IPS-11a (cell line): Measurements from ENCODE around the gene KCNQ2.

Source experiments
- H3K4me3 ChIP-seq: one replicate; pipeline ENCODE4 v1.5.1; 2013; ENCODE audit warnings: low read depth, low read length, control low read depth

KCNQ2 gene

GRCh38 chr20:63455568-63455859, 16.9 kb downstream of the KCNQ2 start:
- H3K4me3 ChIP-seq: no peak overlapping the region

DNA sequence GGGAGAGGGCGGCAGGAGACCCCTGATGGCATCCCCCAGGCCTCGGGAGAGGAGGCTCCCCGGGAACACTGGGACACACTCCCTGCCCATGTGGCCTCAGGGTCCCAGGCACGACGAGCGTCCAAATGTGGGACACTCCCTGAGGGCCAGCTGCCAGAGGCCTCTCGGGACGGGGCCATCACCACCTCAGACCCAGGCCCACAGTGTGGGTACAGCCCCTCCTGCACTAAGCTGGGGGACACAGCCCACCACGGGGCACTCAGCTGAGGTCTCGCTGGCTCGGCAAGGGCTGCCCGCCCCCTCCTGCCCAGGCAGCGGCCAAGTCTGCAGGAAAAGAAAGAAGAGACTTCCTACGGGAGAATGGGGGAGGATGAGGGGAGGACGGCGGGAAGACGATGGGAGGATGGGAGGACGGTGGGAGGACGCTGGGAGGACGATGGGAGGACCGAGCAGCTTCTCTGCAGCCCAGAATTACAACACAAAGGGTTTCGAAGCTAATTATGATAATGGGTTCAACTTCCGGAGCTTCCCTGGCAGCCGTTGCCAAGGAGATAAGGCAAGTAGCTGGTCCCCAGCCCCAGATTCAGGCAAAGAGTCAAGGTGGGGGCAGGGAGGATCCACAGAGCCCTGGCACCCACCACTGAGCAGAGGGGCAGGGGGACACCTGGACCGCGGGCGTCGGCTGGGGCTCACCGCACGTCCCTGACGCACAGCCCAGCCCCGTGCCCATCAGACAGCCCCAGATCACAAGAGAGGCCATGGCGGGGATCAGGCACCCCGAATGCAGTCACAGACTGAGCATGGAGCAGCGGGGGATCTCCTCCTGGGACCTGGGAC, 17.5 kb downstream of the KCNQ2 start:
- H3K4me3 ChIP-seq: no peak overlapping the region

GRCh38 chr20:63452821-63453523, 19.5 kb downstream of the KCNQ2 start:
- H3K4me3 ChIP-seq: no peak overlapping the region

GRCh38 chr20:63452341-63452740, 20.1 kb downstream of the KCNQ2 start:
- no peak overlapping the region for H3K4me3 ChIP-seq

DNA sequence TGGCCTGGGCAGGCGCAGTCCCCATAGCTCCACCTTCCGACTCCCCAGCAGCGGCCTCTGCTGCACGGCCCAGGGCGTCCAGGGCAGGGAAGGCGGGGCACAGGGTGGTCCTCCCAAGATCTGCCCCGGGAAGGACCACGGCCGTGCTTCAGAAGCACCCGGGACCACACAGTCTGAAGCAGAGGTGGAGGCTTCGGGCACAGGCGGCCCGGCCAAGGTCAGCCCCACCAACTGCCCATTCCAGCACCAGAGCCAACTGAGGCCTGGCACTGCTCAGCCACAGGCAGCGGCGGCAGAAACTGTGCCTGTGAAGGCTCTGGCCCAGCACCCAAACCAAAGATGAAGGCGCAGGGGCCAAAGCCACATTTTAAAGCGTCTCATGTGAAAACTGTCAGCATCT, 20.6 kb downstream of the KCNQ2 start:
- H3K4me3 ChIP-seq: no peak overlapping the region

DNA sequence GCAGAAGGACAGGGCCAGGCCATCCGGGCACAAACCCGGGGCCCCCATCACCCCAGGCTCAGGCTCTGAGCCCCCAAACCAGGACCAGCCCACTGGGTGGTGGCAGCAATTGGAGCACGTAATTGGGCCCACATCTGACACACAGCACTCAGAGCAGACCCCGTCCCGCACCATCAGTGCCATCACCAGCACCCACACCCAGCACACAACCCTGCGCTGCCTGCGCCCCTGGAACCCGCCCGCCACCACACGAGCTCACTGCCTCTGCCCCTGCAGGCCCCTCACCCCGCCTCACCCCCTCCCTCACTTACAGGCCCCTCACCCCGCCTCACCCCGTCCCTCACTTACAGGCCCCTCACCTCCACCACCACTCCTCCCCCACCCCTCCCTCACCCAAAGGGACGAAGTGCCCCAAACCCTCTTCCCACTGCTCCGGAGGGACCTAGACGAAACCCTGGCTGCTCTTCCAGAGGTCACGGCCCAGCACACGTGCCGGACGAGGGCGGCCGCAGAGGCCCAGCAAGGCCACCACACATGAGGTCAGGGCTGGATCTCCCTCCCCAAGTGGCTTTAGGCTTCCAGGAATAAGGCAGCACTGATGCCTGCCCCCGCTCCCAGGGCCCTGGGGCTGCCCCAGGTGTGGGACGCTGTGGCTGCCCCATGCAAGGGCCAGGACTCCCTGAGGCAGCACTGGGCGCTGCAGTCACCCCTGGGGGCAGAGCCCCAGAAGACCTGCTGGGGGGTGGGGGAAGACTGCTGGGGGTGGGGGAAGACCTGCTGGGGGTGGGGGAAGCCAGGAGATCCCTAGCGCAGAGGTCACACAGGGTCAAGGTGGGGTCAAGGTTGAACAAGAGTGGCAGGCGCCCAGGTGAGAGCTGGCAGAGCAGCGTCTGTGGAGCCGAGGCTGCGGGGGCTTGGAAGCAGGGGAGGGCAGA, 22.4 kb downstream of the KCNQ2 start:
- no peak overlapping the region for H3K4me3 ChIP-seq

DNA sequence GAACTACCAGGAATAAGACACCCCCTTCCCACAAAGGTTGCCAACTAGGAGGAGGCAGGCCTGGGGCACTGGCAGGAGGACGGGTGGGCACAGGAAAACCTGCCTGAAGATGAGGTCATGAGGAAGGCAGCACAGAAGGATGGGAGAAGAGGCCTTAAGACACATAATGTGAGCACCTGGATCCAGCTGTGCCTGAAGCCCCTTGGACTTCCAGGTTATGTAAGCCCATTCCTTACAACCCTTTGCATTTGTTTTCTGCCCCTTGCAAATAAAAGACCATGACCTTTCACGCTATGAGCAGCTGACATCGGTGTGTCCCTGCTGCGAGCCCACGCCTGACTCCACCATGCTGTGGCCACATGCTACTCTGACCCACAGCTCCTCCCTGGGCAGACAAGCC, 23.4 kb downstream of the KCNQ2 start:
- no peak overlapping the region for H3K4me3 ChIP-seq

DNA sequence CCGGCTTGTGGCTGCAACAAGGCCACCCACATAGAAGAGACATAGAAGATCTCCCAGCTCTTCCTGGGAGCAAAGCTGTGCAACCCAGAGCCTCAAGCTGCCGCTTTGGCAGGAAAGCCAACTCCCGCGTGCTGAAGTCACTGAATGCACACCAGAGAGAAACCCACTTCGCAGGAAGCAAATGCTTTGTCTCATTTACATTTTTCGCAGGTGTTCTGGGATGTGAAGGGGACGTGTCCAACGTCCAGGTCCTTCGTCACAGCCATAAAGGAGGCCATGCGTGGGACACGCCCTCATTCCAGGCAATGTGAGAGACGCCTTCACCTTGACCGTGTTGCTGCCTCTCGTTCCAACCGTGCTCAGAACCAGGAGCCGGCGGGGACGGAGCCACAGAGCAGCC, 24.4 kb downstream of the KCNQ2 start:
- no peak overlapping the region for H3K4me3 ChIP-seq

- no peak overlapping the region for H3K4me3 ChIP-seq
Measured at GRCh38 chr20:63447320-63447719, 25.1 kb downstream of the KCNQ2 start.

DNA sequence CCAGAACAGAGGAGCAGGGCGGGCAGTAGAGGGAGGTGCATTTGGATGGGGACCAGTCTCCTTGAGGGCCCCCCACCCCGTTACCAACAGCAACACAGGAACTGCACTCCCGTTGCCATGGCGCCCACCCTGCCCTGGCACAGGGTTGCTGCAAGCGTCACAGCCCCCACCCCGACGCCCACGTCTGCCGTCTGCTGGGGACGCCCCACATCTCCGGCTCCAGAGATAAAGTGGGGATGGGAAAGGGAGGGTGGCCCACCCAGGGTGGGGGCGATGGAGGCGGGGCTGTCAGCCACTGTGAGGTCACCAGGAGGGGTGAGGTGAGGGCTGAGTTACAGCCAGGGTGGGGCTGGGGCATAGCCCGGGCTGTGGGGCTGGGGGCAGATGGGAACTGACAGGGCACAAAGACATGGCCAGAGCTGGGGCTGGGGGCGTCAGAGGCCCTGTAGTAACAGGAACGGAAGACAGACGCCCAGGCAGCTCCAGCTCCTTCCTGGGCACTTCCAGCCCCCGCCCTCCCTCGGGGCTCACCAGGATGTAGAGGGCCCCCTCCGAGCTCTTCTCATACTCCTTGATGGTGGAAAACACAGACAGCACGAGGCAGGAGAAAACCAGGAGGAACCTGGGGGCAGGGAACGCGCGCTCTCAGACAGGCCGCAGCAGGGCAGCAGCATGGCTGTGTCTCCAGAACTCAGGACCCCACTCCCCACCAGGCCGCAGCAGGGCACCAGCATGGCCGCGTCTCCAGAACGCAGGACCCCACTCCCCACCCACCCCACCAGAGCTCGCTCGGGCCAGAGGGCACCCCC, 26.0 kb downstream of the KCNQ2 start:
- H3K4me3 ChIP-seq: no peak overlapping the region

GRCh38 chr20:63445075-63445734, 27.2 kb downstream of the KCNQ2 start:
- H3K4me3 ChIP-seq: no peak overlapping the region

GRCh38 chr20:63444548-63444947, 27.9 kb downstream of the KCNQ2 start:
- no peak overlapping the region for H3K4me3 ChIP-seq

GRCh38 chr20:63443606-63444395, 28.7 kb downstream of the KCNQ2 start:
- no peak overlapping the region for H3K4me3 ChIP-seq

GRCh38 chr20:63442100-63442493, 30.4 kb downstream of the KCNQ2 start:
- no peak overlapping the region for H3K4me3 ChIP-seq

- no peak overlapping the region for H3K4me3 ChIP-seq
Measured at GRCh38 chr20:63441136-63442099, 31.0 kb downstream of the KCNQ2 start.

- H3K4me3 ChIP-seq: no peak overlapping the region
Measured at GRCh38 chr20:63440366-63440955, 32.0 kb downstream of the KCNQ2 start.

DNA sequence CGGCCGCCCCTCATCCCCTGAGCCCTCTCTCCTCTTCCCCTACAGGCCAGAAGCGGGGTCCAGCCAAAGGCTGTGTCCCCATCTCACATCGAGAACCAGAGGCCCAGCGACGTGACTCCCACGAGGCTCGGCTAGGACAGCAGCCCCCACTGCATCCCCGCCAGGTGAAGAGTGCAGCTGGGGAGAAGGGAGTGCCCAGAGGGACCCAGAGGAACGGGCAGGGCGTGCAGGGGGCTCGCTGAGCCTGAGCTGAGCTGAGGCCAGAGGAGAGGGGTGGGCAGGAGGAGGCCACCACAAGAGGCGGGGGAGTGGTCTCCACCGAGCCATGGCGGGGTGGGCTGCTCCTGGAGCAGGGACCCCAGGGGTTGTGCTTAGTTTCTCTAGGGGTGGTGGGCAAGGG, 32.6 kb downstream of the KCNQ2 start:
- H3K4me3 ChIP-seq: no peak overlapping the region

DNA sequence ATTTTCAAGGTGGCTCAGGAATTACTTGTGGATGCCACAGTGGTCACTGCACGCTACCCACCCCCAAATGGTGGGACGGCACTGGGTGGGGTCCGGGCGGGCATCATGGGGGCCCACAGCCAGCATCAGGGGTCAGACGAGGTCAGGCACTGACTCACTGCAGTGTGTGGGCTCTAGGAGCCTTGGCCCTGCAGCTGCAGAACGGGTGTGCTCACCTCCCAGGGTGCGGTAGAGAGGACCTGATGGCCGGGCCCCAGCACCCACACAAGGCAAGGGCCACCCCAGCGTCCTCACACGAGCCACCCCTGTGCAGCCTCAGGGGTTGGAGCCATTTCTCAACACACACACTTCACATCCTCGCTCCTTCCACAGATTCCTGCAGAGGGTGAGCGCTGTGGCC, 34.3 kb downstream of the KCNQ2 start:
- no peak overlapping the region for H3K4me3 ChIP-seq
